ELF-1 (cell line): Measurements from ENCODE around the gene IL16.
"Not testable (repeated sequence)": the region's sequence is repeated elsewhere in the genome, so short reads cannot be mapped to it uniquely, and the experiment has no call there.

Experiments
- DNase-seq: peaks from one replicate; pipeline ENCODE4 v3.0.0-alpha.2; 2016; ENCODE audit warnings: low read depth, low spot score

Gene IL16

DNA sequence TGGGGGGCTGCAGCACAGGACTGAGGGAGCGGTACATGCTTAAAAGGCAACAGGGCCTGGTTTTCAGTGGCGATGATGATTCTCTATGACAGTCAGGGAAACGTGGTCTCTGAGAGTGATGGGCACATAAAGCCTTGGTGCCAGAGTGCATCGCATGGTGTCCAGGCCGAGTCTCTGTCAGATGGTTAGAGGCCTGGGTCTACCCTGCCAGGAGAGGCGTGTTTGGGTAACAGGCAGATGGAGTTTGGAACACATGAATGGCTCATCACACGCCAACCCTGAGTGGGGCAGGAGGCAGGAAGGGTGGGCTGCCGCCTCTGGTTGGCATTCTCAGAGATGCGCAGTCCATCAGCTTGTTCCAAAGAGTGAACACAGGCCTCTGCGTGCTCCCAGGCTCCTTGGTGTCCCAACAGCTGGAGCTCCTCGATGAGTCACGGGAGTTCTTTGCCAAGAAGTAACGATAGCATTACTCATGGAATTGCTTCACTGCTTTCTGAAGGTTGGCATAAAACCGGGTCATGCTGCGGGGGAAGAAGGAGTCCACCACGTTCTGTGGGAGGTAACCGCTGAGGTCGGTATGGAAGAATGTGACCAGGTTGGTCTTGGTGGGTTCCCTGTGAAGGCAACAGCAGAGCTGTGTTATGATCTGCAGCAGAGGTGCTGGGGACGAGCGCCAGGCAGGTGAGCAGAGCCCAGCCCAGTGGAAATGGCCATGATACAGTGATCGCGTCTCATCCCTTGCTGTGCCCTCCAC, 116.3 kb downstream of the IL16 start:
- no peak for DNase-seq

DNA sequence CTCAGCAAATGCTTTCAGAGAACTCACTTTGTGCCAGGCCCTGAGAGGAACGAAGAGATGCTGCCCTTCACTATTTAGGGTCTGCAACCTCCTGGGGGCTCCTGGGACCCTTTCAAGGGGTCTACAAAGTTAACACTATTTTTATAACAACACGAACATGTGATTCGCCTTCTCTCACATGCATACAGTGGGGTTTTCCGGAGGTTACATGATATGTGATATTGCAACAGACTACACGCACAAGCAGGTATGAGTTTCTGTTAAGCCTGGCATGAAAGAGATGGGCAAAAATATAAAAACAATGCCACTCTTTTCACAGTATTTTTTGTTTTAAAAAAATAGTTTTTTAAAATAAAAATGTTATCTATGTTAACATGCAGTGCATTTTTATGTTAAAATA, 117.0 kb downstream of the IL16 start:
- no peak for DNase-seq

DNA sequence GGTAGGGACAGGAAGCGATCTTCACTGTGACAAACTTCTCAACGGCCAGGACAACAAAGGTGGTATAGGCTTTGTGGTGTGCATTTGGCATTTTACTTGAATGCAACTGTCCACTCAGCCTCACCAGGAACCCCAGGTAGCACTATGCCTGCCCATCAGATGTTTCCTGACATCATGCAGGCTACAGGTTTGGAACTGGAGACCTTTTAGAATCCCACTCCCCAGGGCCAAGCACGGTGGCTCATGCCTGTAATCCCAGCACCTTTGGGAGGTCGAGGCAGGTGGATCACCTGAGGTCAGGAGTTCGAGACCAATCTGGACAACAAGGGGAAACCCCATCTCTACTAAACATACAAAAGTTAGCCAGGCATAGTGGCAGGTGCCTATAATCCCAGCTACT, 117.7 kb downstream of the IL16 start:
- DNase-seq: no peak

DNA sequence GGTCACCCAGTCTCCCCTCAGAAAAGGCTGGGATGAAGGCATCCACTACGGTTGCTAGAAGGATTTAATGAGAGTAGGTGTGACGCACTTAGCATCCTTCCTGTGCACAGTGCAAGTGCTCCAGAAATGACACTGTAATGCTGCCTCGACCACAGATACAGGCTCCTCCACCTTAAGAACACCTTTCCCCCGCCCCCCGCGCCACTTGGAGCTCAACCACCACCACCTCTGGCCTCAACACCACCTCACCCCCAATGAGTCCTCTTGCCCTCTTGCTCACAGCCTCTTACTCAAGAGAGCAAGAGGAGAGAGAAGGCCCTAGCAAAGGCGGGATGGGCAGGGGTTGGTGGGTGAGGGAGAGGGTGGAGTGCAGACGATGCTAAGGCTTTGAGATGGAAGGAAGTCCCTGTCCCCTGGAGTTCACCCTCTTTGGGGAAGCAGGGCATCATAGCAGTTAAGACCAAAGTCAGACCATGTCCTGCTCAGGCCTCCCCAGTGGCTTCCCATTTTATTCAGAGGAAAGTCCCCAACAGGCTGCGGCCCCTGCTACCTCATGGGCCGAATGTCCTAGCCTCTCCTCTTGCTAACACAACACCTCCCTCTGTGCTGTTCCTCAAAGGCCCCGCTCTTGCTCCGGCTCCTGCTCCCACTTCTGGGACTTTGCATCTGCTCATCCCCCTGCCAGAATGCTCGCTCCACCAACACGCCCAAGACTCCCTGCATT, 118.9 kb downstream of the IL16 start:
- no peak for DNase-seq

DNA sequence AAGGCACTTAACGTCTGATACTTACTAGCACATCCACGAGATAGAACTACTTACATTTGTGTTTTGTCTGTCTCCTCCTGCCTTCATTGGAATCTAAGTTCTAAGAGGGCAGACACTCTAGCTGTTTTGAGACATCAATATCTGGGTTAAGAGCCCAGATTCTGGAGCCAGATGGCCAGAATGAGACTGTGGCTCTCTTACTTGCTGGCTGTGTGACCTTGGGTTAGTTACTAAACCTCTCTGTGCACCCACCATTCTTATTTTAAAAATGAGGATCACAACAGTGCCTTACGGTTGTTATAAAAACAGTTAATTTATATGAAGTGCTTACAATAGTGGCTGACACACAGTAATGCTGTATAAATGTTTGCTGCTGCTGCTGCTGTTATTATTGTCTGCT, 119.6 kb downstream of the IL16 start:
- DNase-seq: no peak

DNA sequence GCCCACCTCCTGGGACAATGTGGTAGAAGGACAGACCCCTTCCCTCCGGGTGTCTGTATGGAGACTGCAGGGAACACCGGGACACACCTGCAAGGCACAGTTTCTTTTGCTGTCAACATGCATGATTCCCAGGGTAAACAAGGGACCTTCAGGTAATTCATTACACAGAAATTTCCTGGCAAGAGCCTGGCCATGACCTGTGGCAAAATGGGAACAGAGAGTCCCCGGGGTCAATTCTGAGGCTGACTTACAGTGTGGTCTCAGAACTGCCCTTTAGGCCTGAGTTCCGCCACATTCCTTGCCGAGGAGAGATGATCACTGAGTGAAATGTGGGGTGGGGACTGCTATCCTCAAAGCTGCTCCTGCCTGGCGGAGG, 121.0 kb downstream of the IL16 start:
- no peak for DNase-seq

DNA sequence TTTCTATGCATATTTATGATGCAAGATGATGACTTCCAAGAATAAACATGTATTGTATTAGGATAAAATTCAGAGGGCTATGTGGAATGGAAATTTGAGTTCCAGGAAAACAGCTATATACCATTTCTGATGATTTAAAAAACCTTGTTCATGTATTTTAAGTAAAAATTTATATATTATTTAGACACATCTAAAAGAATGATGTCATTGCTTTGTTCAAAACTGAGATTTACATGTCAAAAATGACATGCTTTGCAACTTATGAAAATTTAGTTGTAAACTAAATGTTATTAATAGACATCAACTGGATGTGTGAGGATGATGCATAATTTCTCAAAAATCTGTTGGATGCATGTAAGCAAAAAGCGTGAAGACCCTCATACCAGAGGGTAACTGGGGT, 125.0 kb downstream of the IL16 start:
- no peak for DNase-seq

DNA sequence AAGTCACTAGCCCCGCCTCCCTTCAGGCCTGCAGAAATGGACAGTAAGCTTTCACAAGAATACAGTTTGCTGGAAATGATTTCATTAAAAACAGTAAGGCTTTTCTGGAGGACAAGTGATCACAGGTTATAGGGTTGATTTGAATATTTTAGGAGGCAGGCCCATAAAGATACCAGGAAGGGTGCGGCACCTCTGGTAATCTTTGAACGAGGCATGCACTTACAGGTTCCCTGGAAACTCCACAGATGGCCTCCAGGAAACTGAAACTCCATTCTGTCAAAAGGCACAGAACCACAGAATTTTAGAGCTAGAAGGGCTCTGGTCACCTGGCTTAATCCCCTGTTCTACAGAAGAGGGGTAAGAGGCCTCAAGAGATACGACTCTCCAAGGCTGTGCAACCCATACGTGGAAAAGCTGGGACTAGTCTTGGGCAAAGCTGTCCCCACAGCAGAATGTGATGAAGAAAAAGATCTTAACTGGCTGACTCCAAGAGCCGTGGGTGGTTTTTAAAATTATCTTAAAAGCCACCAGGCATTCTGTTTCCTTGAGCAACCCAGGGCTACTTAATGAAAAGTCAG, 126.1 kb downstream of the IL16 start:
- DNase-seq: no peak

DNA sequence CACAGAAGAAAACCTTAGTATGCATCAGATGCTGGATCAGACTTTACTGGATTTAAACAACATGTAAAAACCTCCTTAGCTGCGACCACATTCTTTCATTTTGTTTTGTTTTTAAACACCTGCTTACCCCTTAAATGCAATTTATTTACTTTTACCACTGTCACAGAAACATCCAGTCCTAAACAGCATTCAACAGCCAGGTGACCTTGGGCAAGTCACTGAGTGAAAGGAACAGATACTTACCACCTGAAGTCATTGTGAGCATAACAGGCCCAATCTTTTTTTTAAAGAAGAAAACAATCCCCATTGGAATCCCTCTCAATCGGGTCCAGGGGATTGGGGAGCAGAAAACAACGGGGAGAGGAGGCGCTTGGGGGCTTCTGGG, 126.9 kb downstream of the IL16 start:
- DNase-seq: no peak

DNA sequence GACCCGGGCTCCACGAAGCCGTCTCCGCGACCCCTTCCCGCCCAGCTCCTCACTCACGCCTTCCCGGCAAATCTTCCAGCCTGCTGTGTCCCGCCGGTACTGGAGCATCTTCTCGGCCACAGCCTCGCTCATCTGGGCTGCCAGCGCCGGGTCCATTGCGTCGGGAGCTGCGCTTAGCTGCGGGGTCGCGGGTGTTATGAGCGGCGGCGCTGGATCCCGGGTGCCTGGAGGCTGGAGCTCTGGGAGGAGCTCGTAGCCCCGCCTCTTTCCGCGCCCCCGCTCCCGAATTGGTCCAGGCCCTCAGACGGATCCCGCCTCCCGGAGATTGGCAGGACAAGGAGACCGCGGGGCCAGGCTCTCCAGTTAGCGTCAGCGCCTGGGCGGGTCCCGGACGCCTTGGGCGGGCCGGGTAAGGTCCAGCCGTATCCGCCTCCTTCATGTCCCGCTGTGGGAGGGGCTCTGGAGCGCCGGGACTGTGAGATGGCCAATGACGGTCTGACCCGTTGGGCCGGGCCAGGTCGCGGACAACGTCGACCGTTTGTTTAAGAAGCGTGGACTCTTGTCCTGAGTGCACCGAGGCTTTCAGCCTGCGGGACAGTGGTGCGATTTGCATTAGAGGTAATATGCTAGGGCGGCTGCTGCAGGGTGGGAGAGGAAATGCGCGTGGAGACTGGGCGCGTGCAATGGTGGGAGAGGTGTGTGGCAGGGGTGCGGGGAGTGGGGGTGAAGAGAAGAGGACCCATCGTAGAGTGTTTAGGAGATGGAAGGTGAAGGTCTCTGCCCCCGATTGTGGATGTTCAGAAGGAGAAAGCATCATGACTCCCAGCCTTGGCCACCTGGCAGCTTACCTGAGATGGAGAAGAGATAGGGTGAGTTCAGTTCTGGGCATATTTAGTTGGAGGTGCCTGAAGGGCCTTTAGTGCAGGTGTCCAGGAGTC, 127.5 kb downstream of the IL16 start, which contains the start of gene STARD5:
STARD5 (minus strand) TSS at position 198 of the 938 bp plus-strand sequence; CDS start at position 156, 42 bp downstream.
- DNase-seq: peak; percentile 99

DNA sequence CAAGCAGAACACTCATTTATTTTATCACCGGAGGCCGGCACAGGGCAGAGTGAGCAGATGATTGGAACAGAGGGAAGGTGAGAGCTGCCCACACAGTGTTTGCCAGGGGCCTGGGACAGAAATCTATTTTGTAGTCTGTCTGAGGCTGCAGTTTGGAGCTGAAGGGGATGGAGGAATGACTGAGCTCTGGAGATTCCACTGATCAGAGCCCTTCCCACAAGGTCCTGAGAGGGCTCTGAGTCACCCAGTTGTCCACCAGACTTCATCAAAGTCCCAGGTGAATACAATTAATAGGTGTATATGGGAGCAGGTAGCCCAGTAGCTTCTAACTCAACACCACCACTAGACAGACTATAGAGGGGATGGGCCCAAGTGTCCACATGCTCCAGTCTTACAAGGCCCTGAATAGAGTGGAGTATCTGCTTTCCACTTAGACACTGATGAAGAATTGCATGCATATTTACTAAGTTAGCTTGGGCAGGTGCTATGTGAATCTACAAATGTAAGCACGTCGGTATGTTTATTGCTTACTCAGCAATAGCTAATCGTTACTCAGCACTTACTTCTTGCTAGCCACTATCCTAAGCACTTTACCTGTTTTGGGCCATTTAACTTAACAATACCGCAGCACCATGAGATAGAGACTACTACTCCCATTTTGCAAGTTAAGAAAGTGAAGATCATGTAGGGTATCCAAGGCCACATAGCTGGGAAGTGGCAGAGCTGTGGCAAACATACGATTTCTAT, 130.0 kb downstream of the IL16 start:
- DNase-seq: no peak

DNA sequence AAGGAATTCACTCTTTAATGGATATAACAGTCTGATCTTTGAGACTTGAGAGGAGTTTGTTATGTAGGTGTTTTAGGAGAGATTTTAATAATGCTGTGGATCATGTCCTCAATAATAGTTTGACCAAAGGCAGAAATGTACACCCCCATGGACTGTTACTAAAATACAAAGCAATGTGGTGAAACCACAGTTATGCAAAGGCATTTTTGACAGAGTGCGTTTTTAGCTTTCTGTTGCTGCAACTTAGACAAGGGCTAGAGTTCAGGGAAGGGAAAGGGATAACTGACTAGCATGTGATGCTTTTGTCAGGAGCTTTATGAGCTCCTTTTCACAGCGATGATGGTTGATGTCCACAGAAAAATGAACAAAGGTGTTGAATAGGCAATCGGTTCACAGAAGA, 130.8 kb downstream of the IL16 start:
- DNase-seq: no peak

DNA sequence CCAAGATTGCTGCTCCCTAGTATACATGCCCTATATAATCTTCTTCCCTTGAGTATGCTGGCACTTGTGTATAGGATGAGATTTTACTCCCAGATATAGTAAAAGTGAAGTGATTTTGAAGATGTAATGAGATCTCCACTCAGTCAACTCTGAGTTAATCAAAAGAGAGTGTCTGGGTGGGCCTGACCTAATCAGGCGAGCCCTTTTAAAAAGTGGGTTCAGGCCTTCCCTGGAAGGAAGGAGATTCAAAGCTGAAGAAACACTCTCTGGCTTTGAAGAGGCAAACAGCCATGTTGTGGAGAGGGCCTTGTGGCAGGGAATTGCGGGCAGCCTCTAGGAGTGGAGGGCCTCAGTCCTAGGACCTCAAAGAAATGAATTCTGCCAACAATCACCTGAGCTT, 132.8 kb downstream of the IL16 start:
- no peak for DNase-seq

DNA sequence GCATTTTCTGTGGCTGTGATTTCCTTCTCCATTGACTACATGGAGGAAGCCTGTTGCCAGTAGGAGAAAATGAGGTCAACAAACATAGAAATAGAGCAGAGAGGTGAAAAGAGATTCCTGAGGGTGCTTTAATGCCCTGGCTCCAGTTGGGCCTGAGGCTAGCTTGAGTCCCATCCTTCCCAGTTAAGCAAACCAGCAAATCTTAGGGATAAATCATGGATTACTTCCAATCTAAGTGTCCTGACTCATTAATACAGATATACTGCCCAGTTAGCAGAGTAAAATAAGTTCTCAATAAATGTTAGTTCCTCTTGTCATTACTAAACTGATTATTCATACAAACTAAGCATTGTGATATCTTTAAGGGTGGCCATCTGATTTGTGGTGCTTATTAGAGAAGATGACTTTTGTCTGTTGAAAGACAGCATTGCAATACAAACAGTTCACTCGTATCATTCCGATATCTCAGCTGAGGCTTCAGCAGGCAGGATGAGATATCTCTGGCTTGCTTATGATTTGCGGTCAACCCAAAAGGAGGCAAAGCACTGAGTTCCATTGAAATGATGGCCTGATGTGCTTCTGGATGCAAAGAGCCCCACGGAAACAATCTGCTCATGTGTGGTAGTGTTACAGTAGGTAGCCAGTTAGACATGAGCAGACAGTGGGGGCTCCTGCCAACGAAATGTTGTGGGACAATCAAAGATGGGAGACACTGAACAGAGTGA, 133.8 kb downstream of the IL16 start:
- no peak for DNase-seq

DNA sequence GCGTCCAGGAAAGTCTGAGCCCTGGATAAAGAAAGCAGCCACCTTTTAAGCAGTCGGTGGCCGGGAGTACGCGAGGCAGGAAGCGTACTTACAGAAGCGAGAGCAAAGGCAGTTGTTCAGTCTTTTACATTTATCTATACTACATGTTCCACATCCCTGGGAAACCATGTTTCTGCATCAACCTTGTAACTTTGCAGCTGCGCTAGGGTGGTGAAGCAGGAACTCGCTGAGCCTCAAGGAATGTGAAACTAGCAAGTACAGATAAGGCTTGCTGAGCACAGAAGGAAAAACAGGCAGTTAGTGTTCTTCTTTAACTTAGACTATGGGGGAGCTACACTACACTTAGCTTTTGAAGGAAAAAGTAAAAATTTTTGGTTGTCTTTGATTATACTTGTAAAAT, 134.5 kb downstream of the IL16 start:
- not testable (repeated sequence) for DNase-seq

DNA sequence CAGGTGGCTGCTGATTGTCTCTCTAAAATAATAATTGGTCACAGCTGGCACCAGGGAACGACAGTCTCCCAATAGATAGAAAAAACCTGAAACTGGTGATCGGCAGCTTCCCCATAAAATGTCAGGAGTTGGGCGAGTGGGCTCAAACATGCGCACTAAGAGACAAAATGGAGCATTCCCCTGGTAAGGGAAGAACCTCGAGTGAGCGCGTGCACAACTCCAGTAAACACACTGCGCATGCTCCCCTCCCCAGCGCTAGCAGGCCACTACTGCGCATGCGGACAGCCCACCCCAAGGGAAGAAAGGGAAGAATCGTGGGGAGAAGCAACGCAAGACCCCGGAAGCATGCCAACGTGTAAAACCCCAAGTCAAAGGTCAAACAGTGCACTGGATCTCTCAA, 134.9 kb downstream of the IL16 start:
- no peak for DNase-seq

DNA sequence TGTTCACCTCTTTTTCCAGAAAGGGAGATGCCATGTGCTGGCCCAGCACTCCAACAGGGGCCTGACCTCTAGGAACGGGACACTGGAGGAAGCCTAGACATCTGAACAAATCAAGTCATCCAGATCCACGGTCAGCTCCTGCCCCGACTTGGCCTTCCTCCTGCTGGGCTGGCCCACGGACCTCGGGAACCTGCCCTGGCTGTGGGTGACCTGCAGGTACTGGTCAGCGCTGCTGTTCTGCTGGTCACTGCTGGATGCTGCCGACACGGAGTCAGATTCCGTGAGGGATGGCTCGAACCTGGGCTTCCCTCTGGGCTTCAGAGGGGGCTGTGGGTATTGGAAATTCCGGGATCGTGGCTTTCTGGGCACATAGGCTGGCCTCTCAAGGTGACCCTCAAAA, 135.6 kb downstream of the IL16 start:
- no peak for DNase-seq

DNA sequence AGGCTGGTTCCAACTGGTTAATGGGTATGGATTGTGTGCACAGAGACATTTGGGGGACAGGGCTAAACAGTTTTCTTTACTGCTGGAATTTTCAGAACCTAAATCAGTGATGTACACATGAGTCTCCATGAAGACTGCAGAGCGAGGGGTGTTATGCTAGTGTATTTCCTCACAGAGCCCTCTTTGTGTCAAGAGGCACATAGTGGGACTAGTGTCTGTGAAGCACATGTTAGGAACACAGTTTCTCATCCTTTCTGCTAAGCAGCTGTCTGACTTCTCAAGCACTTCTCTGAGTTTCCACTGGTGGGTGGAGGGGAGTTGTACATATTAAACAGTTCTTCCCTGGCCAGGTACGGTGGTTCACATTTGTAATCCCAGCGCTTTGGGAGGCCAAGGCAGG, 136.7 kb downstream of the IL16 start:
- no peak for DNase-seq

DNA sequence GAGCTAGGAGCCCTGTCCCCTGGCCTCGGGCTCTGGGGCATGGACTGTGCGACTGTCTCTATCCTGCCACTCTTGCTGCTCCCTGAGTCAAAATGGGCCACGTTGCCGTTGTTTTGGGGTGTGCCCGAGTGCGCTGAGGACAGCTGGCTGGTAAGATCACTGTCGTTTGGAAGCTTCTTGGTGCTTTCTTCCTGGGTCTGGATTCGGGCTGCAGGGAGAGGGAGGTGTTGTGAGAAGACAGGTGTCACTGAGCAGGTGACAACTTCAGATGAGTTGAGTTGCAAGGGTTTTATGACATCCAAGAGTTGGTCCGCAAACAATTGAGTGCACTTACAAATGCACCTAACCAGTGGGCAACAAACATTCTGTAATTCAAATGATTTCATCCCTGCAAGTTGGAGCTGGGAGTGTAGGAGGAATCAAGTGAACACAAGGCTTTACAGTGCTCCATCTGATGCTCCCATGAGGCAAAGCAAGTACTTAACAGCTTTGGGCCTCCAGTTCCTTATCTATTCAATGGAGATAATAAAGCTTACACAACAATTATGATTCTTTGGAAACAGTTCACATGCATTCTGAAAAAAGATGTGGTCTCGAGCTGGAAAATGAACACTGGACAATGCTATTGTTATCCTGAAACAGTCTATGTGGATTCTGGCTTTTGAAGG, 138.2 kb downstream of the IL16 start:
- no peak for DNase-seq

DNA sequence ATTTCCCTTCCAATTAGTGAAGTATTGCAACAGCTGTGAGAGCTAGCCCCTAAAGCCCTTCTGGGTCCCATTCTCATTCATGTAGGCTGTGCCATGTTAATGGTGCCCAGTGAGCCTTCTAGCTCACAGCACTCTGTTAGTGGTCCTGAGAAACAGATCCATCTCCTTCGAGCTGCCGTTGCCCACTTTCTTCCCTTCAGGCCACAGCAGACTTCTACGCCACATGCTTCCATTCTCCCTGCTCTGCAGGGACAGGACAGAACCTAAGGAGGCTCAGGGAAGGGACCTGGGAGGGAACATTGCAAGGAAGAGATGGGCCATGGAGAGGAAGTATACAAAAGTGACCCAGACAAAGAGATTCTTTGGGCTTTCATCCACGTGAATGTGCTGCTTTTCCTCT, 139.0 kb downstream of the IL16 start:
- no peak for DNase-seq
